Measurements from ENCODE around the gene TEDDM1.

TEDDM1 gene

DNA sequence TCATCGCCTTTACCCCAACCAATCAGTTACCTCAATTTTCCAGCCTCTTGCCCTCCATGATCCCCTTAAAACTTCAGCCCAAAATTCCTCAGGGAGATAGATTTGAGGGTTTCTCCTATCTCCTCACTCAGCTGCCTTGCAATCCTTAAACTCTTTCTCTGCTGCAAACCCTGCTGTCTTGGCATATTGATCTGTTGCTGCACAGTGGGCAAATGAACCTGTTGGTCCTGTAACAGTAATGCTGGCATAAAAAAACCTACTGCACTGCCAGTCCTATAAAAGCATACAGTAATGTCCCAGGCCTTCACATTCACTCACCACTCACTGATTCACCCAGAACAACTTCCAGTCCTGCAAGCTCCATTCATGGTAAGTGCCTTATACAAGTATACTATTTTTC, 5.1 kb upstream of the TEDDM1 start:
- Histone ChIP-seq H3K4me2 (ENCODE audit: low read length) (no peak overlapping the region), H3K79me2 (ENCODE audit: insufficient read depth, low read length) (no peaks in the 10 kb centered on the region), H3K36me3 (ENCODE audit: insufficient read depth, low read length) (no peaks in the 10 kb centered on the region), H3K4me3 (ENCODE audit: low read depth, low read length, poor library complexity, severe bottlenecking) (no peak overlapping the region), H2AFZ (ENCODE audit: low read length) (no peak overlapping the region), H3K4me1 (ENCODE audit: insufficient read depth, low read length, severe bottlenecking) (no peaks in the 10 kb centered on the region), H3K27me3 (ENCODE audit: insufficient read depth, low read length) (no peaks in the 10 kb centered on the region), H3K9me2 (ENCODE audit: low read depth, low read length) (no peaks in the 10 kb centered on the region), H3K9me3 (ENCODE audit: low read length) (no peaks in the 10 kb centered on the region), H4K20me1 (ENCODE audit: insufficient read depth, low read length) (no peaks in the 10 kb centered on the region), H3F3A (ENCODE audit: insufficient read depth, low read length) (no peaks in the 10 kb centered on the region), H3K9ac (ENCODE audit: low read length) (no peak overlapping the region), H3K27ac (ENCODE audit: low read depth, low read length, poor library complexity, severe bottlenecking) (no peak overlapping the region)
- TF ChIP-seq, protein P1, sequence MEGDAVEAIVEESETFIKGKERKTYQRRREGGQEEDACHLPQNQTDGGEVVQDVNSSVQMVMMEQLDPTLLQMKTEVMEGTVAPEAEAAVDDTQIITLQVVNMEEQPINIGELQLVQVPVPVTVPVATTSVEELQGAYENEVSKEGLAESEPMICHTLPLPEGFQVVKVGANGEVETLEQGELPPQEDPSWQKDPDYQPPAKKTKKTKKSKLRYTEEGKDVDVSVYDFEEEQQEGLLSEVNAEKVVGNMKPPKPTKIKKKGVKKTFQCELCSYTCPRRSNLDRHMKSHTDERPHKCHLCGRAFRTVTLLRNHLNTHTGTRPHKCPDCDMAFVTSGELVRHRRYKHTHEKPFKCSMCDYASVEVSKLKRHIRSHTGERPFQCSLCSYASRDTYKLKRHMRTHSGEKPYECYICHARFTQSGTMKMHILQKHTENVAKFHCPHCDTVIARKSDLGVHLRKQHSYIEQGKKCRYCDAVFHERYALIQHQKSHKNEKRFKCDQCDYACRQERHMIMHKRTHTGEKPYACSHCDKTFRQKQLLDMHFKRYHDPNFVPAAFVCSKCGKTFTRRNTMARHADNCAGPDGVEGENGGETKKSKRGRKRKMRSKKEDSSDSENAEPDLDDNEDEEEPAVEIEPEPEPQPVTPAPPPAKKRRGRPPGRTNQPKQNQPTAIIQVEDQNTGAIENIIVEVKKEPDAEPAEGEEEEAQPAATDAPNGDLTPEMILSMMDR (IDR thresholded peaks at IDR 0.05; ENCODE audit: low read length): no peak
- no peak for TF ChIP-seq EZH2 (IDR thresholded peaks at IDR 0.05; ENCODE audit: borderline replicate concordance, low read length)

DNA sequence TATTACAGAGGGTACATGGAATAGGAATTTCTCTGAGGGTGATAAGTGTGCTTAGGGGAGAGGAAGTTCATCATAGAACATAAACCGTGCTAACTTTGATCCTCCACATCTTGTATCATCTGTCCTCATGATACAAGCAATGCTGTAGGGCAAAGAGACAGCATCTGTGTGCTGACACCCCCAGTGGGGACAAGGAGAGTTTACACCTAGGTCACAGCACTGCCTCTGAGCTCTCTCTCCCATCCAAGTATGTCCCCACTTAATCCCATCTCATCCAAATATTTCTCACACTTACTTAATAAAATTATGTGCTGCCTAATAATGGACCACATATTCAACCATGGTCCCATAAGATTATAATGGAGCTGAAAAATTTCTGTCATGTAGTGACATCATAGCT, 4.3 kb upstream of the TEDDM1 start:
- no peaks in the 10 kb centered on the region for H4K20me1 ChIP-seq (ENCODE audit: insufficient read depth, low read length)
- H3K36me3 ChIP-seq (ENCODE audit: insufficient read depth, low read length): no peaks in the 10 kb centered on the region
- H3K27me3 ChIP-seq (ENCODE audit: insufficient read depth, low read length): no peaks in the 10 kb centered on the region
- no peak overlapping the region for H3K9ac ChIP-seq (ENCODE audit: low read length)
- no peak overlapping the region for H3K4me3 ChIP-seq (ENCODE audit: low read depth, low read length, poor library complexity, severe bottlenecking)
- H3K79me2 ChIP-seq (ENCODE audit: insufficient read depth, low read length): no peaks in the 10 kb centered on the region
- no peaks in the 10 kb centered on the region for H3K9me3 ChIP-seq (ENCODE audit: low read length)
- H3F3A ChIP-seq (ENCODE audit: insufficient read depth, low read length): no peaks in the 10 kb centered on the region
- H3K4me1 ChIP-seq (ENCODE audit: insufficient read depth, low read length, severe bottlenecking): no peaks in the 10 kb centered on the region
- no peak overlapping the region for H2AFZ ChIP-seq (ENCODE audit: low read length)
- TF ChIP-seq, protein P1 (IDR thresholded peaks at IDR 0.05; ENCODE audit: low read length): no peak
- TF ChIP-seq EZH2 (IDR thresholded peaks at IDR 0.05; ENCODE audit: borderline replicate concordance, low read length): no peak
- H3K4me2 ChIP-seq (ENCODE audit: low read length): no peak overlapping the region
- no peak overlapping the region for H3K27ac ChIP-seq (ENCODE audit: low read depth, low read length, poor library complexity, severe bottlenecking)
- no peaks in the 10 kb centered on the region for H3K9me2 ChIP-seq (ENCODE audit: low read depth, low read length)

DNA sequence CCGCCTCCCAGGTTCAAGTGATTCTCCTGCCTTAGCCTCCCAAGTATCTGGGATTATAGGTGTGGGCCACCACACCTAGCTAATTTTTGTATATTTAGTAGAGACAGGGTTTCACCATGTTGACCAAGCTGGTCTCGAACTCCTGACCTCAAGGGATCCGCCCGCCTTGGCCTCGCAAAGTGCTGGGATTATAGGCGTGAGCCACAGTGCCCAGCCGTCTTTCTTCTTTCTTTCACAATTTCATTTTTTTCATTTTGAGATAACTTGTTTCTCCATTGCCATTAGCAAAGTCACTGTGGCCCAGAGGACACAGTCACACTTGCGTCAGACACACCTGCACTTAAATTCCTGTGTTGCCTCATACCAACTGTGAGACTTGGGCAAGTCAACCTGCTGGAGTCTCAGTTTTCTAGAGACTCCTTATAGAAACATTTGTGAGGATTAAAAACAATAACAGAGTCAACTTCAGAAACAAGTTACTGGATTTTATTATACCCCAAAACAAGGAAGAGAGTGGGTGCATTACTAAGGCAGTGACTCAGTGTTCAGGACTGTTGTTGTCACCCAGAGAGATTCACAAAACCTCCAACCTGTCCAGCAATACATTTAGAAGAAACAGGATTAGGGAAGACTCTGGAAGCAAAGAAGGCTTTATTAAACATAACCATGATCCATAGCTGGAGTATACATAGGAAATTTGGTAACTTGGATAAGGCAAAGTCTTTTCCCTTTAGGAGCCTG, 2.6 kb downstream of the TEDDM1 start:
- Histone ChIP-seq H3K27ac (ENCODE audit: low read depth, low read length, poor library complexity, severe bottlenecking) (no peak overlapping the region), H3K4me2 (ENCODE audit: low read length) (no peak overlapping the region), H2AFZ (ENCODE audit: low read length) (no peak overlapping the region), H3F3A (ENCODE audit: insufficient read depth, low read length) (no peaks in the 10 kb centered on the region), H3K9ac (ENCODE audit: low read length) (no peak overlapping the region), H3K9me3 (ENCODE audit: low read length) (no peaks in the 10 kb centered on the region), H4K20me1 (ENCODE audit: insufficient read depth, low read length) (no peaks in the 10 kb centered on the region), H3K36me3 (ENCODE audit: insufficient read depth, low read length) (no peaks in the 10 kb centered on the region), H3K4me3 (ENCODE audit: low read depth, low read length, poor library complexity, severe bottlenecking) (no peak overlapping the region), H3K79me2 (ENCODE audit: insufficient read depth, low read length) (no peaks in the 10 kb centered on the region), H3K27me3 (ENCODE audit: insufficient read depth, low read length) (no peaks in the 10 kb centered on the region), H3K4me1 (ENCODE audit: insufficient read depth, low read length, severe bottlenecking) (no peaks in the 10 kb centered on the region), H3K9me2 (ENCODE audit: low read depth, low read length) (no peaks in the 10 kb centered on the region)
- no peak for TF ChIP-seq EZH2 (IDR thresholded peaks at IDR 0.05; ENCODE audit: borderline replicate concordance, low read length)
- TF ChIP-seq, protein P1 (IDR thresholded peaks at IDR 0.05; ENCODE audit: low read length): no peak
